ENCODE results near the gene AP5Z1.

The AP5Z1 gene

GRCh38 chr7:4771737-4772136 is 3.7 kb upstream of the AP5Z1 start:
- no peak for DNase-seq (ENCODE audit: insufficient read length)
- no peak for TF ChIP-seq POLR2AphosphoS5 (IDR thresholded peaks at IDR 0.05; ENCODE audit: low read depth, low read length)
- TF ChIP-seq TAF1 (IDR thresholded peaks at IDR 0.05; ENCODE audit: borderline replicate concordance, low read depth, low read length): no peak
- TF ChIP-seq POLR2A (IDR thresholded peaks at IDR 0.05; ENCODE audit: low read depth, low read length): no peak
- no peak for FAIRE-seq

DNA sequence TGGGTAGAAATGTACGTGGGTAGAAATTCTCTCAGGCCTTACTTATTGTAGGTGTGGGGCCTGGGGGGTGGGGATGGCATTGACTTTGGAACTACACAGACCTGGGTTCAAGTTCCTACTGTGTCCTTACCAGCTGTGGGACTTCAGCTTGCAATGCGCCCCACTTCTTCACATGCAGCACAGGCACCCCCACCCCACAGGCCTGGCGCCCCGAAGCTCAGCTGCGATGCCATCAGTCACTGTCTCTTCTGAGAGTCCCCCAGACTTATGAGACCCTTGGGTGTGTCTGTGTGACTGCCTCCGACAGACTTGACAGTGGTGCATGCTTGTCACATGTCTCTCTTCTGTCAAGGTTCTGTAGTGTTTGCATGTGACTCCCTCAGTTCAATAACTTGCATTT is 3.1 kb upstream of the AP5Z1 start:
- TF ChIP-seq POLR2A (IDR thresholded peaks at IDR 0.05; ENCODE audit: low read depth, low read length) (no peak), TAF1 (IDR thresholded peaks at IDR 0.05; ENCODE audit: borderline replicate concordance, low read depth, low read length) (no peak), POLR2AphosphoS5 (IDR thresholded peaks at IDR 0.05; ENCODE audit: low read depth, low read length) (no peak)
- FAIRE-seq: no peak

GRCh38 chr7:4774007-4774406 is 1.4 kb upstream of the AP5Z1 start:
- FAIRE-seq (no peak), DNase-seq (ENCODE audit: insufficient read length) (no peak)
- TF ChIP-seq POLR2A (IDR thresholded peaks at IDR 0.05; ENCODE audit: low read depth, low read length) (no peak), POLR2AphosphoS5 (IDR thresholded peaks at IDR 0.05; ENCODE audit: low read depth, low read length) (no peak), TAF1 (IDR thresholded peaks at IDR 0.05; ENCODE audit: borderline replicate concordance, low read depth, low read length) (no peak)

More for the DNA sequence above, 3.1 kb upstream of the AP5Z1 start:
- no peak for DNase-seq (ENCODE audit: insufficient read length)

GRCh38 chr7:4774658-4775249 is 669 bp upstream of the AP5Z1 start:
- DNase-seq (ENCODE audit: insufficient read length) (no peak), FAIRE-seq (no peak)
- no peak for TF ChIP-seq POLR2AphosphoS5 (IDR thresholded peaks at IDR 0.05; ENCODE audit: low read depth, low read length)
- no peak for TF ChIP-seq POLR2A (IDR thresholded peaks at IDR 0.05; ENCODE audit: low read depth, low read length)
- no peak for TF ChIP-seq TAF1 (IDR thresholded peaks at IDR 0.05; ENCODE audit: borderline replicate concordance, low read depth, low read length)

DNA sequence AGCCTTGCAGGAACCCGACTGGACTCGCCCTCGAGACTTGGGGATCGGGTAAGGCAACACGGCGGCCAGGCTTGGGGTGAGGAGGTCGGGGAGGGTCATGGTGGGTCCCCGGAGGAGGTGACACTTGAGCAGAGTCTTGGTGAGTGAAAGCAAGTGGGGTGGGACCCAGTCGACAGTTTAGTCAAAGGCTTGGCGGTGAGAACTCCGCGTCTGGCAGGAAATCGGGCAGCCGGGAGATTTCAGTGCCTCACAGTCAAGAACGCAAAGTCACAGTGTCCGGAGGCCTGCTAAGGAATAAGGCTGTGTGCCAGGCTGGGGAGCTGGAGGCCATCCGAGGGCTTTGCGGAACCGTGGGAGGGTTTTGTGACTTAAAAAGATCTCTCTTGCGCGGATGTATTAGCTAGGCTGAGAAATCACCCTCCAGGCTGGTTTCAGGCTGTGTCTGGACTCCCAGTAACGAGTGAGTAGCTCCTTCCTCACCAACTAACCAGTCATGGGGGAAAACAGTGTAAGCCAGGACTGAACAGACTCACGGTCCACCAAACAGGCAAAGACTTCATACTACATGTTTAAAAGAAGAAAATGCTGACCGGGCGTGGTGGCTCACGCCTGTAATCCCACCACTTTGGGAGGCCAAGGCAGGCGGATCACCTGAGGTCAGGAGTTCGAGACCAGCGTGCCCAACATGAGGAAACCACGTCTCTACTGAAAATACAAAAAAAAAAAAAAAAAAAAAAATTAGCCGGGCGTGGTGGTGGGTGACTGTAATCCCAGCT is 613 bp downstream of the AP5Z1 start:
- TF ChIP-seq TAF1 (IDR thresholded peaks at IDR 0.05; ENCODE audit: borderline replicate concordance, low read depth, low read length) (no peak), POLR2AphosphoS5 (IDR thresholded peaks at IDR 0.05; ENCODE audit: low read depth, low read length) (no peak), POLR2A (IDR thresholded peaks at IDR 0.05; ENCODE audit: low read depth, low read length) (no peak)
- FAIRE-seq (peak; percentile 14), DNase-seq (ENCODE audit: insufficient read length) (no peak)

DNA sequence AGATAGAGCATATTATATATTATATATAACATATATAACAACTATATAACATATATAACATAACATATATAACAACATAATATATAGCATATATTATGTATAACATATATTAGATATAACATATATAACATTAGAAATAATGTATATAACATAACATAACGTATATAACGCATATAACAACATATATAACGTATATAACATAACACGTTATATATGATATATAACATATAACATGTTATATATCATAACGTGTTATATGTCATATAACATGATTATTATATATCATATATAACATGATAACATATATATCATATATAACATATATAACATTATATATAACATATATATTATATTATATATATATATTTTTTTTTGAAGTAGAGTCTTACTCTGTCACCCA is 3.7 kb downstream of the AP5Z1 start:
- TF ChIP-seq POLR2A (IDR thresholded peaks at IDR 0.05; ENCODE audit: low read depth, low read length) (no peak), TAF1 (IDR thresholded peaks at IDR 0.05; ENCODE audit: borderline replicate concordance, low read depth, low read length) (no peak), POLR2AphosphoS5 (IDR thresholded peaks at IDR 0.05; ENCODE audit: low read depth, low read length) (no peak)
- FAIRE-seq (no peak), DNase-seq (ENCODE audit: insufficient read length) (no peak)

- FAIRE-seq (no peak), DNase-seq (ENCODE audit: insufficient read length) (no peak)
- TF ChIP-seq POLR2AphosphoS5 (IDR thresholded peaks at IDR 0.05; ENCODE audit: low read depth, low read length): no peak
- no peak for TF ChIP-seq TAF1 (IDR thresholded peaks at IDR 0.05; ENCODE audit: borderline replicate concordance, low read depth, low read length)
- no peak for TF ChIP-seq POLR2A (IDR thresholded peaks at IDR 0.05; ENCODE audit: low read depth, low read length)
Measured at GRCh38 chr7:4781366-4782069, 6.1 kb downstream of the AP5Z1 start.

GRCh38 chr7:4782333-4783291 is 7.2 kb downstream of the AP5Z1 start:
- FAIRE-seq: no peak

GRCh38 chr7:4783292-4783652 is 7.8 kb downstream of the AP5Z1 start:
- no peak for FAIRE-seq
- no peak for DNase-seq (ENCODE audit: insufficient read length)
- TF ChIP-seq POLR2AphosphoS5 (IDR thresholded peaks at IDR 0.05; ENCODE audit: low read depth, low read length): no peak
- no peak for TF ChIP-seq POLR2A (IDR thresholded peaks at IDR 0.05; ENCODE audit: low read depth, low read length)
- no peak for TF ChIP-seq TAF1 (IDR thresholded peaks at IDR 0.05; ENCODE audit: borderline replicate concordance, low read depth, low read length)

More at GRCh38 chr7:4782333-4783291, 7.2 kb downstream of the AP5Z1 start:
- no peak for DNase-seq (ENCODE audit: insufficient read length)
- no peak for TF ChIP-seq POLR2A (IDR thresholded peaks at IDR 0.05; ENCODE audit: low read depth, low read length)
- TF ChIP-seq TAF1 (IDR thresholded peaks at IDR 0.05; ENCODE audit: borderline replicate concordance, low read depth, low read length): no peak
- no peak for TF ChIP-seq POLR2AphosphoS5 (IDR thresholded peaks at IDR 0.05; ENCODE audit: low read depth, low read length)

GRCh38 chr7:4783762-4784351 is 8.4 kb downstream of the AP5Z1 start:
- FAIRE-seq (no peak), DNase-seq (ENCODE audit: insufficient read length) (no peak)
- no peak for TF ChIP-seq POLR2A (IDR thresholded peaks at IDR 0.05; ENCODE audit: low read depth, low read length)
- TF ChIP-seq TAF1 (IDR thresholded peaks at IDR 0.05; ENCODE audit: borderline replicate concordance, low read depth, low read length): no peak
